ENCODE results near the gene MLLT3.

GRCh38 chr9:20621471-20622329, 599 bp downstream of the MLLT3 start:
- no peak for TF ChIP-seq FOS (IDR thresholded peaks at IDR 0.05; ENCODE audit: borderline replicate concordance, insufficient read depth, low read length)
- TF ChIP-seq EZH2 (IDR thresholded peaks at IDR 0.05; ENCODE audit: borderline replicate concordance, low read depth, low read length, severe bottlenecking): no peak
- no peak for TF ChIP-seq CTCF (IDR thresholded peaks at IDR 0.05; ENCODE audit: extremely low read depth in 1 of 2, insufficient read depth in 1 of 2, low read depth in 1 of 2, low read length in 2 of 2)
- TF ChIP-seq POLR2A (IDR thresholded peaks at IDR 0.05; ENCODE audit: low read depth, low read length): no peak
- TF ChIP-seq MAX (IDR thresholded peaks at IDR 0.05; ENCODE audit: insufficient read depth, insufficient read length): no peak
- TF ChIP-seq POLR2AphosphoS5 (IDR thresholded peaks at IDR 0.05; ENCODE audit: insufficient read depth, low read depth, low read length): no peak
- no peak for TF ChIP-seq JUN (IDR thresholded peaks at IDR 0.05; ENCODE audit: borderline replicate concordance, insufficient read depth, insufficient read length, low read depth)
- TF ChIP-seq MYC (IDR thresholded peaks at IDR 0.05; ENCODE audit: low read depth, low read length): no peak
- no peak for TF ChIP-seq GATA2 (IDR thresholded peaks at IDR 0.05; ENCODE audit: insufficient read depth, insufficient read length, low read depth, low read length)

All from endothelial cell of umbilical vein (primary cell).